Mucosa of stomach (tissue), 1 donor: ENCODE data around the gene PAK4.

Source experiments
- H3K27me3 ChIP-seq: one replicate; pipeline ENCODE4 v1.7.0; 2013; ENCODE audit warnings: mild to moderate bottlenecking, low read length; ENCODE audit not compliant: control insufficient read depth, insufficient read depth
- H3K36me3 ChIP-seq: one replicate; pipeline ENCODE4 v1.7.0; 2013; ENCODE audit warnings: low read length; ENCODE audit not compliant: control insufficient read depth, insufficient read depth
- H3K4me1 ChIP-seq: one replicate; pipeline ENCODE4 v1.7.0; 2013; ENCODE audit warnings: mild to moderate bottlenecking, low read length; ENCODE audit not compliant: control insufficient read depth, insufficient read depth
- H3K4me3 ChIP-seq: one replicate; pipeline ENCODE4 v1.7.0; 2013; ENCODE audit warnings: low read length
- H3K9ac ChIP-seq: one replicate; pipeline ENCODE4 v1.7.0; 2013; ENCODE audit warnings: mild to moderate bottlenecking, low read length, moderate library complexity
- H3K9me3 ChIP-seq: one replicate; pipeline ENCODE4 v1.7.0; 2013; ENCODE audit warnings: mild to moderate bottlenecking, low read length, moderate library complexity; ENCODE audit not compliant: control insufficient read depth
- donor health status: Pancreatic carcinoma.

PAK4 gene

GRCh38 chr19:39175564-39175963 lies 50.0 kb downstream of the PAK4 start:
- H3K4me1 ChIP-seq: peaks cover 1% of the 10 kb centered on the region
- H3K4me3 ChIP-seq: no peak overlapping the region
- no peaks in the 10 kb centered on the region for H3K27me3 ChIP-seq
- no peak overlapping the region for H3K9ac ChIP-seq
- H3K9me3 ChIP-seq: no peaks in the 10 kb centered on the region
- H3K36me3 ChIP-seq: no peaks in the 10 kb centered on the region

DNA sequence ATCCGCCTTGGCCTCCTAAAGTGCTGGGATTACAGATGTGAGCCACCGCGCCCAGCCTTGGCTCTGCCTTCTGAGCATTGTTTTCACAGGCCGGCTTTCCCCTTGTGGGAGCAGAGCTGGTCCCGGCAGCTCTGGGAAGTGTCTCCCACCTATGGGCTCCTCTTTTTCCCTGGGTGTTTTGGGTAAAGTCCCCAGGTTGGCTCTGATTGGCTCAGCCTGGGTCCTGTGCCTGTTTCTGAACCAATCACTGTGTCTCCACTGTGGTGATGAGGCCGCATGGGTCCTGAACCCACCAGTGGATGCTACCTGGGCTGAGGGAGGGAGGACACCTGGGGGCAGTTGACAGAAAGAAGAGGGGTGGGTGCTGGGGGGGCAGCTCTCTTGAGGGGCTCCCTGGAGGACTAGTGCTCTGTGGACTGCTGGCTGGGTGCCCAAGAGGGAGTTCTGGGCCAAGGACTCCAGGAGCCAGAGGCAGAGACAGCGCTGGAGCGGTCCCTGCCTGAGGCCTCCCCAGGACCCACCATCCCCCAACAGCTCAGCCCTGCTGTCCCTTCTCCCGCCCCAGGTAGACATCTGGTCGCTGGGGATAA lies 51.6 kb downstream of the PAK4 start:
- H3K36me3 ChIP-seq: no peaks in the 10 kb centered on the region
- no peaks in the 10 kb centered on the region for H3K27me3 ChIP-seq
- H3K9me3 ChIP-seq: no peaks in the 10 kb centered on the region
- H3K4me1 ChIP-seq: no peaks in the 10 kb centered on the region
- H3K9ac ChIP-seq: no peak overlapping the region
- H3K4me3 ChIP-seq: no peak overlapping the region

- Histone ChIP-seq H3K9ac (no peak overlapping the region), H3K4me1 (no peaks in the 10 kb centered on the region), H3K36me3 (no peaks in the 10 kb centered on the region)
Observed at GRCh38 chr19:39177736-39178135, 52.1 kb downstream of the PAK4 start.

GRCh38 chr19:39178296-39179006 lies 52.9 kb downstream of the PAK4 start:
- Histone ChIP-seq H3K36me3 (no peaks in the 10 kb centered on the region), H3K4me3 (no peak overlapping the region), H3K9ac (no peak overlapping the region), H3K27me3 (no peaks in the 10 kb centered on the region), H3K4me1 (no peaks in the 10 kb centered on the region), H3K9me3 (no peaks in the 10 kb centered on the region)

More at GRCh38 chr19:39177736-39178135, 52.1 kb downstream of the PAK4 start:
- H3K4me3 ChIP-seq: no peak overlapping the region
- H3K27me3 ChIP-seq: no peaks in the 10 kb centered on the region
- H3K9me3 ChIP-seq: no peaks in the 10 kb centered on the region

DNA sequence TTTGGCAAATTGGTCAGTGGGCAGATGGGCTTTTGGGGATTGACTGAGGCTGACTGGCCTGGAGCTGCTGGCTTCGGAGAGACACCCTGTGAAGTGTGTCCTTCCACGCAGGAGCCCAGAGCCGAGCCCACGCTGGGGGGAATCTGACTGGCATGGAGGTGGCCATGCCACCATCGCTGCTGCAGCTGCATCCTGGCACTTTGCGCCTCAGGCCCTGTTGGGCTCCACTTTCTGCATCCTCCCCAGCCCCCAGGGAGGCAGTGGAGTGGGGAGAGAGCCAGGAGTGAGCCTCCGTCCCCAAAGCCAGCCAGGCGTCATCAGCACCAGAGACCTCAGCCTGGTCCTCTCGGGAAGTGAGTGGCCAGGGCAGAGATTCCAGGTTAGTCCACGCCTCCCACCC lies 54.2 kb downstream of the PAK4 start:
- H3K4me1 ChIP-seq: no peaks in the 10 kb centered on the region
- H3K36me3 ChIP-seq: no peaks in the 10 kb centered on the region
- no peak overlapping the region for H3K9ac ChIP-seq
- no peaks in the 10 kb centered on the region for H3K27me3 ChIP-seq
- no peak overlapping the region for H3K4me3 ChIP-seq
- H3K9me3 ChIP-seq: no peaks in the 10 kb centered on the region

GRCh38 chr19:39180749-39181148 lies 55.2 kb downstream of the PAK4 start:
- H3K4me1 ChIP-seq: no peaks in the 10 kb centered on the region
- no peaks in the 10 kb centered on the region for H3K9me3 ChIP-seq
- H3K36me3 ChIP-seq: no peaks in the 10 kb centered on the region
- H3K9ac ChIP-seq: no peak overlapping the region
- no peak overlapping the region for H3K4me3 ChIP-seq
- no peaks in the 10 kb centered on the region for H3K27me3 ChIP-seq

DNA sequence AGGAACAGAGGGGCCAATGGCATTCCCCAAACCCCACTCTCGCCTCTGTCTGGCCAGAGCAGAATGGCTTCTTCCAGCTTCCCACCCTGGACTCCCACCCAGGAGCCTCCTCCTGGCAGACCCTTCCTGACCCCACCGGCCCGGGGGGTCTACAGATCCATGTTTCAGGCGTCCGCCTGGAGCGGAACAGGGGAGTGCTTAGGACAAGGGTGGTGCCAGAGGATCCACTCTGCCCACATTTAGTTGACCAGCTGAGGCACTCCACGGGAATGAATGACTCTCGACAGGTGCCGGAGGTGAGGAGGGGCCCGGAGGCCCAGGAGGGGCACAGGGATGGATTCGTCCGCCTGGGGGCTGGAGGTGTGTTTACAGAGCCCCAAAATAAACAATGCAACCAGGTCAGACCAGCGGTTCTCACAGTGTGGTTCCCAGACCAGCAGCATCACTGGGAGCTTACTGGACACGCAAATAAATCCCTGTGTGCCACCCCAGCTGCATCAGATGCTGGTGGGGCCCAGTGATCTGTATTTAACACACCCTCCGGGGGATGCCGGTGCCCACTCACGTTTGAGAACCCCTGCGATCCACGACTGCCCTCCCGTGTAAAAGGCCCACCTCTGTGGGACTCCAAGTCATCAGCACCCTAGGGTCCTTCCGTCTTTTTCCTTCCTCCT lies 56.1 kb downstream of the PAK4 start:
- H3K36me3 ChIP-seq: no peaks in the 10 kb centered on the region

DNA sequence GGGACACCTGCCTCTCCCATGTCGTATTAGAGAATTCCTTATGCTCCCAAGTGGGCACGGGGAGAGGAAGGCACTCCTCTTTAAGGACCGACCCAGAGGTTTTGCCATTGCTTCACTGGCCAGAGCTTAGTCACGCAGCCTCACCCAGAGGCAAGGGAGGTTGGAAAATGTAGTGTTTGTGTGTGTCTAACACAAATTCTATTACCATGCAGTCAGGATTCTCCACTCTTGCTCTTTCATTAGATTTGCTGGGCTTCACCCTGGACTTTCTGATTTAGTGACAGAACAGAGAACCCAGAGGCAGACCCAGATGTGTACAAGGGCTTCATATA lies 56.6 kb downstream of the PAK4 start:
- Histone ChIP-seq H3K27me3 (no peaks in the 10 kb centered on the region), H3K4me3 (no peak overlapping the region), H3K4me1 (no peaks in the 10 kb centered on the region), H3K9me3 (no peaks in the 10 kb centered on the region), H3K36me3 (no peaks in the 10 kb centered on the region), H3K9ac (no peak overlapping the region)

More for the DNA sequence above, 56.1 kb downstream of the PAK4 start:
- no peaks in the 10 kb centered on the region for H3K9me3 ChIP-seq
- H3K9ac ChIP-seq: no peak overlapping the region
- H3K4me1 ChIP-seq: no peaks in the 10 kb centered on the region
- H3K4me3 ChIP-seq: no peak overlapping the region
- no peaks in the 10 kb centered on the region for H3K27me3 ChIP-seq

- Histone ChIP-seq H3K9me3 (no peaks in the 10 kb centered on the region), H3K4me1 (no peaks in the 10 kb centered on the region), H3K9ac (no peak overlapping the region), H3K4me3 (no peak overlapping the region), H3K27me3 (peaks cover 7% of the 10 kb centered on the region), H3K36me3 (no peaks in the 10 kb centered on the region)
Observed at GRCh38 chr19:39183104-39183503, 57.5 kb downstream of the PAK4 start.

- no peaks in the 10 kb centered on the region for H3K9me3 ChIP-seq
- H3K27me3 ChIP-seq: peaks cover 7% of the 10 kb centered on the region
- no peak overlapping the region for H3K9ac ChIP-seq
- H3K4me1 ChIP-seq: no peaks in the 10 kb centered on the region
- H3K36me3 ChIP-seq: no peaks in the 10 kb centered on the region
- H3K4me3 ChIP-seq: no peak overlapping the region
Observed at GRCh38 chr19:39186391-39186790, 60.8 kb downstream of the PAK4 start.

DNA sequence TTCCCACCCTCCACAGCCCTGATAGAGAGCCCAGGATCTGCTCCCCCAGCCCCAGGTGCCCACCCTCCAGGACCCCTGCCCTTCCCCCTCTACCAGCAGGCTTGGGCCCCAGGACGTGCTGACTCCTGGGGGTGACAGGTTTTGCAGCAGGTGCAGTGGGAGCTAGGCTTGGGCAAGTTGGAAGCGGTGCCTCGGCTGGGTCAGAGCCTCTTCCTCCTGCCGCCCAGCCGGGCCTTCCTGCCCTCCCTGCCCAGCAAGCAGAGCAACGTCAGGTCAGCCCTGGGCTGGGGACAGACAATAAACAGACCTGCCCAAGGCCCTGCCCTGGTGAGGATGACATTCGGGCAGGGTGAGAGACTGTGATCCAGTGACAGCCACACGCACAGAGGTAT lies 62.0 kb downstream of the PAK4 start:
- Histone ChIP-seq H3K4me3 (no peak overlapping the region), H3K9ac (no peak overlapping the region), H3K27me3 (peaks cover 7% of the 10 kb centered on the region), H3K36me3 (no peaks in the 10 kb centered on the region), H3K4me1 (no peaks in the 10 kb centered on the region), H3K9me3 (no peaks in the 10 kb centered on the region)

DNA sequence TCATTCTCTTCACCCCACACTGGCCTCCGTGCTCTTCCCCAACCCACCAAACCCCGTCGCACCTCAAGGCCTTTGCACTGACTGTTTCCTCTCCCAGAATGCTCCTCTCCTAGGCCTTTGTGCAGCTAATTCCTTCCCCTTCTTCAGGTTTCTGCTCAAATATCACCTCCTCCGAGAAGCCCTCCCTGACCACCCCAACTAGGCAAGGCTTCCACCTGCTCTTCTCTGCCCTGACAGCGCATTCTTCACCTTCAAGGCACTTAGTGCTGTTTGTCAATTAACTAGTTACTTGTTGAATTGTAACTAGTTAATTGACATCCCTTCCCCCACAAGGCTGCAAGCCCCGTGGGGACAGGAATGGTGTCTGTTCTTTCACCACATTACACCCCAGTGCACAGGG lies 63.4 kb downstream of the PAK4 start:
- Histone ChIP-seq H3K9me3 (no peaks in the 10 kb centered on the region), H3K4me3 (no peak overlapping the region)

More for the DNA sequence above, 63.4 kb downstream of the PAK4 start:
- H3K36me3 ChIP-seq: no peaks in the 10 kb centered on the region
- no peak overlapping the region for H3K9ac ChIP-seq
- H3K27me3 ChIP-seq: peaks cover 7% of the 10 kb centered on the region
- H3K4me1 ChIP-seq: no peaks in the 10 kb centered on the region
